HT-29 (cell line): ENCODE results near the gene SLC13A4. TPM values are rescaled to one million over a fixed set of nuclear protein-coding genes. Genes with fewer than 3 reads are reported as not detected.
"Not testable (repeated sequence)": the region's sequence is repeated elsewhere in the genome, so short reads cannot be mapped to it uniquely, and the experiment has no call there.

ENCODE experiments used
- DNase-seq: peaks from one replicate; pipeline ENCODE4 v3.0.0-alpha.2; 2015; ENCODE audit warnings: low spot score
- total RNA-seq: library from RNA; depleted of rRNA; stranded (reverse); fragments of >200 nt; shearing (Covaris generic); gene quantifications from 2 replicates; pipeline ENCODE4 v1.2.3, GENCODE V29; 2014

SLC13A4 gene
- total RNA-seq, 1 experiment from 2014 or later: not detected

DNA sequence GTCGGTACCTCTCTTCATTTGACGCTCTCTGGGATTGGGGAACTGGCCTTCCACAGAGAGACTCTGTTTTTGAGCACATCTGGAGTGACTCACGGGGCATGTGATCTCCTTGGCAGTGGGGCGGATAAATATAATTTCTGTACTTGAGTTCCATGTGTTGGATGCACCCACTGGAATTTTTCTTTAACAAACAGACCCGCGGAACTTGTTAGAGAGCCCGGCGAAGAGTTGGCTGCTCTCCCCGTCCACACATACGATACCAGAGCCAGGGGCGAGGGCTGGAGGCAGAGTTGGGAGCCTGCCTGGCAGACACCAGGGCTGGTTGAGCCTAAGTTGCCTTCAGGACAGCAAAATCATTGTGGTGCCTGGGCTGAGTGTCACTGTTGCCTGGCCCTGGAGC is 20.8 kb upstream of the SLC13A4 start, which contains the start of gene FAM180A:
Gene FAM180A (minus strand): TSS at position 44 of the 400 bp plus-strand sequence. CDS start 233 bp downstream, outside the sequence.
- no peak for DNase-seq

DNA sequence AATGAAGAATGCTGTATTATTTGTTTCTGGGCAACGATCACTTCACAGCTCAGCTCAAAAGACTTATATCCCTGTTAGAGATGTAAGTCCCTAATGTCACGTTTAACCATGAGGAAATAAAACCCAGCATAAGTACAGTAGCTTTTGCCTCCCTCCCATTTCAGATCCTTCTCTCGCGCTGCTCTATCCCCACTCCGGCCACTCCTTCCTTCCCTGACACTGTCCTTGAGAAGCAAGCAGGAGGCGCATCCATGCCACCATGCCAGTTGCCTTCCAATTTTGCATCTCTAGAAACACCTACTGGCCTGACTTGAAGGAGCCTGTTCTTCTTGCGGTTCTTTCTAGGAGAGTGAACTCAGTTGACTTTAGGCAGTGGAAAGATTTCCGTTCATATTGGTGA is 19.4 kb upstream of the SLC13A4 start:
- DNase-seq: no peak

DNA sequence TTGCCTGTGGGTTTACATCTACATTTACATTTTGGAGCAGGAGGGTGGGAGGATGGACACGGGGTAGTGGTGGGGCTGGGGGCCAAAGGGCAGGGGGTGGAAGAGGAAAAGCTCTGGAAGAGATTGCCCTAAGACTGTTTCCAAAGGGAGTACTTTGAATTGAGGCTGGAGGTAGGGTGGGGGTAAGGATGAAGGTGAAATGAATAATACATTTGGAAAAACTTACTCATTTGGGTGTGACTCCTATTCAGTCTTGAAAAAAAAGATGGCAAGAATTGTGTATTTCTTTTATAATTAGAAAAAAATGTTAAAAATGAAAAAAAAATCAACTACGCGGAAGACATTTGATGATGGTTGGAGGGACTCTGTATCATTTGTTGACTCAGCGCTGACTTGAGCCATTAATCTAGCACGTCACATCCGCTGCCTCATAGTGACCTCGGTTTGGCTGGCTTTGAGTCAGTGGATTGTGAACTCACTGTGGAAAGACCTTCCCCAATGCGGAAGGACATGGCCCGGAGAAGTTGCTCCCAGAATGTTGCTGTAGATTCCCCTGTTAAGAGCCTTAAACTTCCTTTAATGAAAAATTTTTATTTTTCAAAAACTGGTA is 17.8 kb upstream of the SLC13A4 start:
- no peak for DNase-seq

DNA sequence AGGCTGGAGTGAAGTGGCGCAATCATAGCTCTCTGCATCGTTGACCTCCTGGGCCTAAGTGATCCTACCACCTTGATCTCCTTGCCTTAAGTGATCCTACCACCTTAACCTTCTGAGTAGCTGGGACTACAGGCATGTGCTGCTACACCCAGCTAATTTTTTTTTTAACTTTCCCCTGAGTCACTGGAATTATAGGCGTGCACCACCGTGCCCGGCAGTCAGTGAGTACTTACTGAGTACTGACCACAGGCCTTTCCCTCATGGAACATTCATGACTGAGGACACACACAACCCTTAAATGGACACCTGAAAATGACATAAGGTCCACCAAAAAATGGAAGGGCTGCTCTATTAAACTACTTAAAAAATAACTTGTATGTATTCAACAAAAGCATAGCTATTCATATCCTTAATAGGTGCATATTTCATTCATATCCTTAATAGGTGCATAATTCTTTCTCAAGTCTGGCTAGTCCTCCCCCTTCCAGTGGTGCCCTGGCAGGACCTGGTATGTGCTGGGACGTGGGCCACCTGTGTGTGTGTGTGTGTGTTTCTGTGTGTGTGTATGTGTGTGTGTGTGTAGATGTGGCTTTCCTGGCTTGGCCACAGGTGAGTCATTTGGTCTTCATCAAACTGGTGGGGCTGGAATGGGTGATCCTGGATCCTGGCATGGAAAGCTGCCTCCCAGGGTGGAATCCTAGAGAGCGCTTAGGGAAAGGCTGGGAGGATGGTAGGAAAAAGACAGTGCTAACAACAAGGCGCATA is 17.1 kb upstream of the SLC13A4 start:
- no peak for DNase-seq

DNA sequence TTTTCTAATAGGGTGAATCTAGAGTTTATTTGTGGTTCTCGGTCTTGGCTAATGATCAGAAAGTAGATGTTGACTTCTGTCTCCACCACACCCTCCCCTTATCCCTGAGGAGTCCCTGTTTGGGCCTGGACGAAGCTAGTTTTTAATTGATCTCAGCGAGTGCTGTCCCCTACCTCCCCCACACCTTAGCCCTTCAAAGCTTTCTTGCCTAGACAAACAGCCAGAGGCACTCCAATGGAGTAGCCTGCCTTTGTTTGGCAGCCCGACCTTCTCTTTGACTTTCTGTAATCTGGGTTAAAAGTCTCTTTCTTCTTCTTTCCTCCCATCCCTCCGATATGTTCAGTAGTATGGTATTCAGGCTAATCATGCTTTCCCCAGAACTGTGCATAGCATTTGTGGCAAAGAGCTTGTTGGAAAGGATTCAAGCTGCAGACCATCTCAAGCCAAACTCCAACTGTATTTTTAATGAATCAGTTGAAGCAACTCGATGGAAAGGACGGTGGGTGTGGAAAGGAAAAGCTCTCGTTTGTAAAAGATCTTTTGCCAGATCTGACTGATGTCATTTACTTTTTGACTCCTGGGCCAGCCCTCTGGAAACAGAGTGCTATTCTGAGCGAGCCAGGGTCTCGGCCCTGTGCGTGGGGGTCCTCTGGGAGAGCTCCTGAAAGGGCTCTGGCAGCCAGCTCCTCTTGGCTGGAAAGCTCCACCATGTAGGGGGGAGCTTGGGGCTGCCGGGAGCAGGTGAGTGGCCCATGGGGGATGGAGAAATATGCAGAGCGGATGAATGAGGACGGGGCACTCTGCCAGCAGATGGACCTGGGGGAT is 16.1 kb upstream of the SLC13A4 start:
- DNase-seq: no peak

DNA sequence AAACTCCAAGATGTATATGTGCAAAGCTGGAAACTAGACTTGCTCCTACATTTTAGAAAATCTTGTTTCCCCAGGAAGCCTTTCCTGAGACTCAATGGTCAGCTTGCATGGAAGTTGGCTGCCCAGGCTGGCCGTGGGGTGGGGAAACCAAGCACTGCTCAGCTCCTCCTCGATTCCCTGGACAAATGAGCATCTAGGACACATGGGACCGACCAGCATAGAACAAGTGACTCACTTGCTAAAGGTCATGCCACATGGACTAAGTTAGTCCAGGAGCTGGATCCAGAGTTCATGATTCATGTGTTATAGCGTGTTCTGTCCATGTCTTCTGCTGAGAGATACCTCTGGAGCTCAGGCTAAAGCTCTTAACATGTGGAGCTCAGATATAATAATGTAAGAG is 14.4 kb upstream of the SLC13A4 start:
- DNase-seq: no peak

DNA sequence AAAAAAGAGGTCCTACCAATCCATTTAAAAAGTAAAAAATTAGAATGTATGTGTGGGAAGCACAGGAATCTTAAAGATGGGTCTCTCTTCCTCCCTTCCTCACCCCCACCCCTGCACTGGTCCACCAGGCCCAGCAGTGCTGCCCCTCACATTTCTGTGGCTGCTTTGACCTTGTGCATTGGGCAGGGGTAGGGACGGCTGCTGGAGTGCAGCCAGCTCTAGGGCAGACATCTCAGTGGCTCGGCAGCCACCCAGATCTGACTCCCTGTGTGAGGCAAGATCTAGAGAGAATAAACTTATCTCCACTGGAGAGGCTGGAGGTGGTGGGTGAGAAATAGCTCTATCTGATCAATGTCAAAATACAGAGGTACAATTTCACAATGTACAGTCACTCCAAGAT is 13.9 kb upstream of the SLC13A4 start:
- DNase-seq: no peak

DNA sequence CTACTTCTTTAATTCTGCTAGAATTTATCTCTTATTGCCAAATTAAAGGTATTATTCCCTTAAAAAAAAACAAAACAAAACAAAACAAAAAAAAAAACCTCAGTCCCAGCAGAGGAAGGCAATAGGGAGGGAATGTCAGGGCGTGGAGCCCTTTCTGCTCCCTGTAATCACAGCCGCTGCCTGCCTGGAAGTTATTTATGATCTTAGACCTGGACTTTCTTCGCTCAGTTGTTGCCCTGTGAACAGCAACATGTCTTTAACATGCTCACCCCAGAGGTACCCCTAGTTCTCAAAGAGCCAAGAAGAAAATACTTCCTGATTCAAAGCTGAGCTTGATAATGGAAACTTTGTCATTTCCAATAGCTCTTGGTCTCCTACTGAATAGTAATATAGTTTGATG is 12.9 kb upstream of the SLC13A4 start:
- DNase-seq: no peak

DNA sequence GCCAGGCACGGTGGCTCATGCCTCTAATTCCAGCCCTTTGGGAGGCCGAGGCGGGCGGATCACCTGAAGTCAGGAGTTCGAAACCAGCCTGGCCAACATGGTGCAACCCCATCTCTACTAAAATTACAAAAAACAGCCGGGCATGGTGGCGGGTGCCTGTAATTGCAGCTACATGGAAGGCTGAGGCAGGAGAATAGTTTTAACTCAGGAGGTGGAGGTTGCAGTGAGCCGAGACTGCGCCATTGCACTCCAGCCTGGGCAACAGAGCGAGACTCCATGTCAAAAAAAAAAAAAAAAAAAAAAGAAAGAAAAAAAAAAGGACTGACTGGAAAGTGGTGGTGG is 9.3 kb upstream of the SLC13A4 start:
- DNase-seq: not testable (repeated sequence)

DNA sequence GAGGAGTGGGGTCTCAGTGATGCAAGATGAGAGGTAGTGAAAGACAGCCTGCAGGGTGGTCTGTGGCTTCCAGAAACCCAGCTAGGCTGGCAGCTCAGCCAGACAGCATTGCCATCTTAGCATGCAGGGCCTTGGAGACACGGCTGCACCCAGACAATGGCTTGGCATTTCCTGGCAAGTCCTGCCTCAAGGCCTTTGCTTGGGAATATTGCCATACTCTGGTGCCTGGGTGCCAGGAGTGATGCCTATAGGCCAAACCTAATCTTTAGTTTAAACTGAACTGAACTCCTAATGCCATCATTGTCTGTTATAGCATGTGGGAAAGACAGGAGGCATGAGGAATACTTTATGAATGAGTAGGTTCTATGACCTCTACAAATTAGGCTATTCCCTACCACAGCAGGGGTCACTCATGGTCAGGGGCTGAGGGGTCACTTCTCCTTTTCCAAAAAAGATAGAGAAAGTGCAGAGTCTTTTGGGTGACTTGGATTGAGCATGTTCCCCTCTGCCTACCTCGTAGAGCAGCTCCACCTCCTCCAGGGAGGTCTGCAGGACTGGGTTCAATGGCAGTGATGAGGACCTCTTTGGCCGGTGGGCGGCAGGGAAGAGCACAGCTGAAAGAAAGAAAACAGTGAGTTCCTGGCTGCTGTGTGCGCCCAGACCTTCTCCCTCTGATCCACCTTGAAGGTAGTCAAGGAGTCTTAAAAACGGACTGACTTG is 8.8 kb upstream of the SLC13A4 start:
- DNase-seq: no peak

DNA sequence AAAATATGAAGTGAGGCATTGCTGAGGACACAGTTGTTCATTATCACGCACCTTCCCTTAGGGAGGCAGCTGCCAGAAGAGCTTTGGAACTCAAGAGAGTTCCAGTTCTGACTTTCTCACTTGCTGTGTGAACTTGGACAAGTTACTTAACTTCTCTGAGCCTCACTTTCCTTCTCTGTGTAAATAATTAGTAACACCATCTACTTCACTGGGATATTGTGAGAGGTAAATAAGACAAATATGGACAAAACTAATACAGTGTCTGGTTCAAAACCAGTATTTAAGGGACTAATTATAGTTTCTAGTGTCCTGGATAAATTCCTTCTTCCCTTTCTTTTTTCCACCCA is 6.3 kb upstream of the SLC13A4 start:
- DNase-seq: no peak

DNA sequence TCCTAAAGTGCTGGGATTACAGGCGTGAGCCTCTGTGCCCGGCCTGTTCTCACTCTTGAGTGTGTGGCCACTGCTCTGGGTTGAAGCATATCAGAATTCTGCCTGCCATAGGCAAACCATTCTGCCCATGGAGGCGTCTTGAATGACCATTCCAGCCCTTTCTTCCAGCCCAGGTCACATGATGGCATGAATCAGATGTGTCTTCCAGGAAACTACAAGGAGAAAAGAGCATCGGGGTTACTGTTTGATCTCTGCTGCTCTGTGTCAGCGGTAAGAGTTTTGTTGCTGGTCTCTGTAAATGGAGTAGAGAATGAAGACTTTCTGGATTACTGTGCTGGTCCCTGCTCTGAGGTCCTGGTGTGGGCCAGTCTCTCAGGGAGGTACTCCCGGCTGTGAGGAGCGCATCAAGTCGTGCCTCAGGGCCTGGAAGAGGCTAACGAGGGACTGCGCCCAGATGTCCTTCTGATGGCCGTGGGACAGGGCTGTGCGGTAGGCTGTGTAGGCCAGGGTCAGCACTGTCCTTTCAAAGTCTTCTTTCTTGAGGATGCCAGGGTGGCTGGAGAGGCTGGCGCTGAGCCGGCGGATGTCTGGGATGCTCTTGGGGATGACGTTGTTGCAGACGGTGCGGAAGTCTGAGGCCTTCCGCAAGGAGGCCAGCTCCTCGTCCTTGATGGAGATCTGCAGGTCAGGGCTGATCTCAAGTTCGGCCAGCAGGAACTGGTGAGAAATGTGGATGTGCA is 5.8 kb upstream of the SLC13A4 start:
- no peak for DNase-seq

DNA sequence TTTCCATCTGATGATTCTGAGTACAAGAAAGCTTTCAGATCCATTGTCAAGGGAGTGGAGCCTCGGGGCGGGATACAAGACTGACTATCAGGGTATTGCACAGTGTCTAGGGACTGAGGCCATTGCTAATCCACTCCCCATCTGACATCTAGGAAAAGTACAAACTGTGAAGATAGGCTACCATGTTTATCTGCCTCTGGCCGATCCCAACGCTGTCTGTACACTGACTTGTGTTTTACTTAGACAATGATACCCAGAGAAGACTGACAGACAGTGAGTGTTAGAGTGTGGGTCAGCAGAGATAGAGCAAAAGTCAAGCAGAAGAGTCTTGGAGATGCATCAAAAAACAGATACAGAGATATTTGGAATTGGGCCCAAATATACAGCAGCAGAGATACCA is 3.1 kb upstream of the SLC13A4 start:
- DNase-seq: no peak

DNA sequence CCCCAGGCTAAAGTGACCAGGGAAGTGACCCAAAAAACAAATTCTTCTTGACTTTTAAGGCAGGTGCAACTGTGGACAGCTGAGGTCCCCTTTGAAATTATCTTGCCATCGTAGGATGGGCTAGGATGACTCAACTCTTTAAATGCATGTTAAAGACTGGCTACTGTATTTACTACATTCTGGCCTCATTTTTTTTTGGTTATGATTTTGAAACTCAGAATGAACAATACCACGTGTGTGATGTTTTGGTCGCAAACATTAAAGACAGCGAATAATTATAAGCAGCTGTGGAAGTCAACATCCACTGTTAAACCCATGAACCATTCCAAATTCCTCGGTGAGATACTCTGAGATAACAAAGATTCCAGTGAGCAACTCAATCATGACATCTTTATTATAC is 1.2 kb upstream of the SLC13A4 start:
- DNase-seq: no peak

DNA sequence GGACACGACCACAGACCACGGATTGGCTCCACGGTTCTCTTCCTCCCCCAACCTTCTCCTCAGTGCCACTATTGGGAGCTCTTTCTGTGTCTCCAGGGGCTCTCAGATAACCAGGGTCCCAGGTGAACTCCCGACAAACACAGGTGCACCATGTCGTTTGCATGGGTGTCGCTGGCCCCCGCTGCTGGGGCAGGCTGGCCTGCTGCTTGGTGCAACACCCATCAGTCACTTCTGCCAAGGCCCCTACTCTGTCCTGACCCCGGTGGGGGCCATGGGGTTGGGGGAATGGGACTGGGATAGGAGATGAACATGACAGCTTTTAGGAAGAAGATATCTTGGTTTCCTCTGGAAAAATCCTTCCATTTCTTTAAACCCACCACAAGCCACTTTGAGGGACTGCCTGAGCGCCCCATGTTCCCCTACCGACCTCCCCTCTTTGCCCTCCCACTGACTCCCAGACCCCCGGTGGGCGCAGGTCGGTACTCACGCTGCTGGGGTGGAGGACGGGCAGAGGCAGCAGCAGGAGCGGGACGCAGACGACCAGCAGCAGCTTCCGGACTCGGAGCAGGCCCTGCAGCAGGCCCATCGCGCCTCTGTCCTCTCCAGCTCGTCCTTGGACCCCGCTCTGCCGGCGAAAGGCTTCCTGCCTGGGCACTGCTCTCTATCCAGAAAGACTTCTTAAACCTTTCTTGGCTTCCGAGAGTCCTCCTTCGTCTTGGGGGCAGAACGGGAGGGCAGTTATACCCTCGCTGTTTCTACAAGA is 894 bp downstream of the SLC13A4 start:
- DNase-seq: no peak

DNA sequence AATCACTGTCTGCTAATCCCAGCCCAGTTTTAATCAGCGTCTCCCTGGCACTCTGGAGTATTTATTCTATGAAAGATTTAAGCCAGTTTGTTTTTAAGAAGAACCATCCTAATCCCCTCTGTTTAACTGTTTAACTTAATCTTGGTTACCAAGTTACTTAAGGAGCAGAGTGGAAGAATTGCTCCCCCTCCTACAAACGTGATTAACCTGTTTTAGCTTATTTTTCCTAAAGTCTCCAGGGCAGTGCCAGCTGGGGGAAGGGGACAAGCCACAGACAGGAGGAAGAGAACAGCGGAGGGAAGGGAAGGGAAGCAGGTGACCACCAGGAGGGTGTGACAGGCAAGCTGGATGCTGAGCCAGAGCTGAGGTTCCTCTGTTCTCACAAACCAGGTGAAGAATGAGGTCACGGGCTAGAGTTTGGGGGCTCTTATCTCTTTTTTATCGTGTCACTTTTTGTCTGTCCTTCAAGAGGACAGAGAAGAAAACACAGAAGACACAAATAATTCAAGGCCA is 1.7 kb downstream of the SLC13A4 start:
- no peak for DNase-seq

DNA sequence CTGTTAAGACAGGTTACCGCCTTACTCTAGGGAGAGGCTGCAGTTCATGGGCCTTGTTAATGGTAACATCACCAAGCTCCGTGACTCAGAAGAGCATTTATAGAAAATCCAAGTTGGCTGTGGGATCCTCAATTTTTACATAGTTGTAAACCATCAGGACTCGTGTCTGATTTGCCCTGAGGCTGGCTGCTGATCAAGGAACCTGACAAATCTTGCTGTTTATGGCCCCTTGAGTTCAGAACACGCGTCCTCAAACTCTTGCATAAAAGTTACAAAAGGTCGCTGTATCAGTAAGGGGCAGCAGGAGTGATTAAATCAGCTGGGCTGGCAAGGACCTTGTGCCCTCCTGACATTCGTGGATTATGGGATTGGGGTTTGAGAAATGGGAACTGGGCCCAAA is 4.6 kb downstream of the SLC13A4 start:
- no peak for DNase-seq

DNA sequence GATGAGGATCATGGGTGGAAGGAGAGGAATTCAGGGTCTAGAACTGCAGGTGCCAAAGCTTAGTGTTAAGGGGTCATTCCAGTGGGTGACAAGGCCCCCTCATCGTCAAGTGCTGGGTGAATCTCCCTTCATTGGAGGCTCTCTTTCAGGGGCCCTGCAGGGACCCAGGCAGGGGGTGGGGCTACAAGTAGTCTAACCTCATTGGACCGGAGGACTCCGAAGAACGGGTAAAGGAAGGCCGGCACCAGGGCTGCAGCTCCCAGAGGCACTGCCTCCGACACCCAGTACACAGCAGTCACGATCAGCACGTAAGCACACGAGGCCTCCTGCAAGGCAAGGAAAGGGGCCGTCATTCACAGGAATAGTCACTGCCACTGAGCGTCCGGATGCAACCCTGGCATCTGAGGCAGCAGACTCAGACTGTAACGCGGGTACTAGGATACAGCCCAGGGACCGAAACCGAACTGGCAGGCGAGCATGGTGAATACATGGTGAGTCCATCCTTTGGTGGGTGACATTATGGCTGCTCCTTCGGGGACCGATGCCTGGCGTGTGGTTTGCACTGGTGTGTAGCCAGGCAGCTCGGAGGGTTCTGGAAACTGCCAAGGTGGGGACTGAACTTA is 6.7 kb downstream of the SLC13A4 start:
- no peak for DNase-seq

DNA sequence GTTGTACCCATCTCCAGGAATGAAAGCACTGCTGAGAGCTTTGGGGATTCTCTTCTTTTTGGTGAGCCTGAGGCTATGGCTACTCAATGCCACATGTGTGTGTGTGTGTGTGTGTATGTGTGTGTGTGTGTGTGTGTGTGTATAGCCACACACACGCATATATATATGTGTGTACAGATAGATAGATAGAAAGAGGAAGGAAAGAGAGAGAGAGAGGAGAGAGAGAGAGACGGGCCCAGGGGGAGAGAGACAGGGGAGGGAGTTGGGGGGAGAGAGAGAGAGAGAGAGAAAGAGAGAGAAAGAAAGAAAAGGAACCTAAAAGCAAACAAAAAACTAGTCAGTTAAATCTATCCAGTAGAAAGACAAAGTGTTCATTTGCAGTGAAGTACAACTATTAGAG is 8.3 kb downstream of the SLC13A4 start:
- no peak for DNase-seq
